NT2/D1 (cell line): ENCODE results near the gene LDLR.

ENCODE experiments used
- SUZ12 ChIP-seq: IDR thresholded peaks from 2 replicates; pipeline ENCODE4 v1.6.1; 2011; ENCODE audit not compliant: insufficient read length, insufficient read depth; ENCODE audit errors: extremely low read depth
- ZNF274 ChIP-seq: IDR thresholded peaks from 2 replicates; pipeline ENCODE4 v1.6.1; 2011; ENCODE audit warnings: mild to moderate bottlenecking, low read depth, low read length

- TF ChIP-seq ZNF274 = no peak
- TF ChIP-seq SUZ12 = no peak
These were observed 84.4 kb downstream of the LDLR start for GRCh38 chr19:11173516-11174155.
